CD4-positive, alpha-beta T cell (primary cell): ENCODE measurements around the gene CANX. TPM values are rescaled to one million over a fixed set of nuclear protein-coding genes. Genes with fewer than 3 reads are reported as not detected.
"Not testable (repeated sequence)": the region's sequence is repeated elsewhere in the genome, so short reads cannot be mapped to it uniquely, and the experiment has no call there.

Source experiments
- ATAC-seq: fragments of 200-7000 bp; cut with Tn5 transposase; one replicate; pipeline ENCODE4 v1.10.0; 2022; ENCODE audit warnings: mild to moderate bottlenecking; ENCODE audit not compliant: poor library complexity
- CTCF ChIA-PET: fragments of 350-600 bp; sonication (Branson Sonifier 250); formaldehyde crosslinking; loops from one replicate; lab custom pipeline; 2021; ENCODE audit warnings: antibody characterized with exemption, inconsistent platforms; lab: Charles Lee
- POLR2A ChIA-PET: fragments of 350-600 bp; sonication (Branson Sonifier 250); formaldehyde crosslinking; loops from one replicate; lab custom pipeline; 2021; ENCODE audit warnings: antibody characterized with exemption, inconsistent platforms; lab: Charles Lee
- DNase-seq, 14 experiments: peaks; one replicate each; pipeline ENCODE4 v3.0.0-alpha.2; 2013 to 2020; ENCODE audit warnings: mixed read lengths in 2 of 14
- H3K27ac ChIP-seq, 2 donors: one replicate each; pipeline versions ENCODE4 v1.5.1 to v1.7.0; 2013; ENCODE audit warnings: low read length in 2 of 2, low read depth in 1 of 2, mild to moderate bottlenecking in 1 of 2
- H3K27me3 ChIP-seq, 2 experiments: 1 replicate in 1 of 2; 2 replicates in 1 of 2; pipeline versions ENCODE4 v1.6.1 to v1.7.0; 2013; ENCODE audit warnings: low read length in 2 of 2, control low read depth in 1 of 2, mild to moderate bottlenecking in 1 of 2, moderate library complexity in 1 of 2; ENCODE audit not compliant: insufficient read depth in 2 of 2, control insufficient read depth in 1 of 2
- H3K36me3 ChIP-seq: one replicate; pipeline ENCODE4 v1.6.1; 2013; ENCODE audit warnings: low read length, control low read depth; ENCODE audit not compliant: insufficient read depth
- H3K4me1 ChIP-seq: one replicate; pipeline ENCODE4 v1.6.1; 2013; ENCODE audit warnings: low read length, control low read depth; ENCODE audit not compliant: insufficient read depth
- H3K4me3 ChIP-seq: one replicate; pipeline ENCODE4 v1.5.1; 2013; ENCODE audit warnings: mild to moderate bottlenecking, low read length, moderate library complexity
- H3K9me3 ChIP-seq, 2 experiments: 1 replicate in 1 of 2; 2 replicates in 1 of 2; pipeline versions ENCODE4 v1.6.1 to v1.7.0; 2013; ENCODE audit warnings: low read length in 2 of 2, mild to moderate bottlenecking in 2 of 2, control low read depth in 1 of 2, moderate library complexity in 1 of 2; ENCODE audit not compliant: control insufficient read depth in 1 of 2, insufficient read depth in 1 of 2
- H3K27ac Mint-ChIP-seq: one replicate; pipeline ENCODE4 v1.8.0; 2020; ENCODE audit warnings: mixed read lengths
- H3K27me3 Mint-ChIP-seq: one replicate; pipeline ENCODE4 v1.8.0; 2021; ENCODE audit warnings: mixed read lengths
- H3K36me3 Mint-ChIP-seq: one replicate; pipeline ENCODE4 v1.8.0; 2021; ENCODE audit warnings: low read depth, mixed read lengths
- H3K4me1 Mint-ChIP-seq: one replicate; pipeline ENCODE4 v1.8.0; 2021; ENCODE audit warnings: low read depth, mixed read lengths
- H3K4me3 Mint-ChIP-seq: one replicate; pipeline ENCODE4 v1.8.0; 2020; ENCODE audit warnings: mild to moderate bottlenecking, mixed read lengths
- H3K9me3 Mint-ChIP-seq: one replicate; pipeline ENCODE4 v1.8.0; 2020; ENCODE audit warnings: mixed read lengths
- intact Hi-C, 2 experiments: fragments of 100-400 bp; cut with DNase I in 1 of 2; cut with micrococcal nuclease in 1 of 2; formaldehyde crosslinking; loops; one replicate each; pipeline versions ENCODE4 v1.15.1 to v1.9.0; 2023 to 2025; cut with DNase I, micrococcal nuclease
- total RNA-seq, 174 experiments: library from RNA in 2 of 174; stranded (reverse) in 2 of 174; gene quantifications; one replicate each; pipeline ENCODE4 v1.2.3 and lab custom pipeline; 2021 to 2026
- TF ChIP-seq, protein P1 (sequence below): fragments of 200-600 bp; IDR thresholded peaks from one replicate; pipeline ENCODE4 v1.8.0; 2022; ENCODE audit warnings: antibody characterized with exemption, mild to moderate bottlenecking

Gene CANX
- total RNA-seq, 2 experiments from 2014 or later, result 150 to 152 TPM

GRCh38 chr5:179658179-179658856, 40.4 kb upstream of the CANX start:
- POLR2A ChIA-PET, H3K9me3 Mint-ChIP-seq, H3K27ac Mint-ChIP-seq, H3K36me3 ChIP-seq, H3K27me3 ChIP-seq, H3K4me1 ChIP-seq, ATAC-seq, H3K4me1 Mint-ChIP-seq, H3K27ac ChIP-seq, H3K27me3 Mint-ChIP-seq, H3K9me3 ChIP-seq, H3K36me3 Mint-ChIP-seq: not testable (repeated sequence)
- intact Hi-C loops, result loop anchor here in 1 of 2 experiments (2.0 to 10.0 kb wide), 2 partner anchors 138 to 494 kb away; no protein-coding TSS in a partner anchor
- DNase-seq, result peak in 2 of 14 experiments; percentile 47 to 49
- CTCF ChIA-PET, result interaction anchor here (0.6 kb wide), 1 partner anchor 116 kb away, joined by 3 read pairs; no protein-coding TSS in a partner anchor
- H3K4me3 Mint-ChIP-seq, result peak overlapping the region; percentile 69
- peak overlapping the region; percentile 45 for H3K4me3 ChIP-seq

DNA sequence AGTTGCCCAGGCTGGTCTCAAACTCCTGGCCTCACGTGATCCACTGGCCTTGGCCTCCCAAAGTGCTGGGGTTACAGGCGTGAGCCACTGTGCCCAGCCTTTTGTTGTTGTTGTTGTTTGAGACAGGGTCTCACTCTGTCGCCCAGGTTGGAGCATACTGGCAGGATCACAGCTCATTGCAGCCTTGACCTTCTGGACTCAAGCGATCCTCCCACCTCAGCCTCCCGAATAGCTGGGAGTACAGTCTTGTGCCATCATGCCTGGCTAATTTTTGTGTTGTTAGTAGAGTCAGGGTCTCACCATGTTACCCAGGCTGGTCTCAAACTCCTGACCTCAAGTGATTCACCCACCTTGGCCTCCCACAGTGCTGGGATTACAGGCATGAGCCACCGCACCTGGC, 37.1 kb upstream of the CANX start:
- intact Hi-C loops, result loop anchor here in 1 of 2 experiments (2.0 kb wide), 1 partner anchor 23 kb away; no protein-coding TSS in a partner anchor
- ATAC-seq, H3K27me3 Mint-ChIP-seq, H3K4me3 ChIP-seq, H3K4me1 Mint-ChIP-seq, DNase-seq, CTCF ChIA-PET, H3K36me3 Mint-ChIP-seq, H3K4me3 Mint-ChIP-seq, POLR2A ChIA-PET, H3K9me3 ChIP-seq, H3K9me3 Mint-ChIP-seq, H3K27me3 ChIP-seq, H3K27ac Mint-ChIP-seq, H3K36me3 ChIP-seq, H3K27ac ChIP-seq, H3K4me1 ChIP-seq: not testable (repeated sequence)

GRCh38 chr5:179668391-179668790, 30.4 kb upstream of the CANX start:
- H3K27me3 ChIP-seq, result no peaks in the 10 kb centered on the region
- no peak overlapping the region for H3K4me3 ChIP-seq
- H3K4me1 ChIP-seq, result no peaks in the 10 kb centered on the region
- H3K4me3 Mint-ChIP-seq, result no peak overlapping the region
- intact Hi-C loops, result no loop called here
- H3K9me3 ChIP-seq, result no peaks in the 10 kb centered on the region
- H3K36me3 Mint-ChIP-seq, result no peaks in the 10 kb centered on the region
- no peaks in the 10 kb centered on the region for H3K9me3 Mint-ChIP-seq
- H3K27ac Mint-ChIP-seq, result no peak overlapping the region
- ATAC-seq (peak; percentile 81), DNase-seq (peak in 12 of 14 experiments; percentile 3 to 75 (median 30))
- ChIA-PET POLR2A (interaction anchor here (1.1 kb wide), 1 partner anchor 10 kb away, joined by 5 read pairs; no protein-coding TSS in a partner anchor), CTCF (interaction anchor here (0.6 to 1.1 kb wide), 3 partner anchors 8 to 30 kb away, joined by 3 to 4 read pairs (median 3); no protein-coding TSS in a partner anchor)
- H3K27ac ChIP-seq, result no peak overlapping the region
- TF ChIP-seq, protein P1, sequence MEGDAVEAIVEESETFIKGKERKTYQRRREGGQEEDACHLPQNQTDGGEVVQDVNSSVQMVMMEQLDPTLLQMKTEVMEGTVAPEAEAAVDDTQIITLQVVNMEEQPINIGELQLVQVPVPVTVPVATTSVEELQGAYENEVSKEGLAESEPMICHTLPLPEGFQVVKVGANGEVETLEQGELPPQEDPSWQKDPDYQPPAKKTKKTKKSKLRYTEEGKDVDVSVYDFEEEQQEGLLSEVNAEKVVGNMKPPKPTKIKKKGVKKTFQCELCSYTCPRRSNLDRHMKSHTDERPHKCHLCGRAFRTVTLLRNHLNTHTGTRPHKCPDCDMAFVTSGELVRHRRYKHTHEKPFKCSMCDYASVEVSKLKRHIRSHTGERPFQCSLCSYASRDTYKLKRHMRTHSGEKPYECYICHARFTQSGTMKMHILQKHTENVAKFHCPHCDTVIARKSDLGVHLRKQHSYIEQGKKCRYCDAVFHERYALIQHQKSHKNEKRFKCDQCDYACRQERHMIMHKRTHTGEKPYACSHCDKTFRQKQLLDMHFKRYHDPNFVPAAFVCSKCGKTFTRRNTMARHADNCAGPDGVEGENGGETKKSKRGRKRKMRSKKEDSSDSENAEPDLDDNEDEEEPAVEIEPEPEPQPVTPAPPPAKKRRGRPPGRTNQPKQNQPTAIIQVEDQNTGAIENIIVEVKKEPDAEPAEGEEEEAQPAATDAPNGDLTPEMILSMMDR, result peak; percentile 43
- no peaks in the 10 kb centered on the region for H3K36me3 ChIP-seq
- no peaks in the 10 kb centered on the region for H3K27me3 Mint-ChIP-seq
- H3K4me1 Mint-ChIP-seq, result no peaks in the 10 kb centered on the region
